ENCODE data around the gene ERN1. TPM values are rescaled to one million over a fixed set of nuclear protein-coding genes. Genes with fewer than 3 reads are reported as not detected.

ERN1 gene
- polyA plus RNA-seq, 1 donor (not counting 4 experiments of a cell fraction or from before 2014, with no cell fraction given) = 7.1 TPM

DNA sequence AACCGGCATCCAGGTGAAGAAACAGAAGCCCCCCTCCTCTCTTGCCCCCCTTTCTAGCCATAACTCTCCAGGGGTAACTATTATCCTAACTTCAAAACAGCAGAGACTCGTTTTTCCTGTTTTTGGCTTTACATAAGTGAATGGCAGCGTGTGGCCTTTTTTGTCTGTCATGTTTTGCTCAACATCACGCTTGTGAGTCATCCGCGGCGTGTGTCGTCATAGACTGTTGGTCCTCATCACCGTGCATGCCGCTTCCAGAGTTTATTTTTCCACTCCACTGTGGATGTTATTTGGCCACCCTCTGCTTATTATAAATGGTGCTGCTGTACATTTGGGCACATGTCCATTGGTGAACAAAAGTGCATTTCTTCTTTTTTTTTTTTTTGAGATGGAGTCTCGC lies 52.6 kb downstream of the ERN1 start:
- Histone ChIP-seq H4K20me1 (ENCODE audit: control insufficient read depth, extremely low read depth, insufficient read depth, low read length) (no peaks in the 10 kb centered on the region), H3K9ac (ENCODE audit: control insufficient read depth, extremely low read depth, insufficient read depth, low read length) (no peak overlapping the region), H3K9me3 (ENCODE audit: control insufficient read depth, low read depth, low read length) (no peaks in the 10 kb centered on the region), H3K4me1 (ENCODE audit: control insufficient read depth, extremely low read depth, insufficient read depth, low read length) (peaks cover 11% of the 10 kb centered on the region), H3K79me2 (ENCODE audit: control insufficient read depth, insufficient read depth, low read length) (peaks cover 2% of the 10 kb centered on the region), H3K4me3 (ENCODE audit: control insufficient read depth in 2 of 3, extremely low read depth in 1 of 3, insufficient read depth in 2 of 3, low read depth in 1 of 3, low read length in 3 of 3) (no peak overlapping the region), H3K27me3 (ENCODE audit: control insufficient read depth, extremely low read depth, insufficient read depth, low read length) (no peaks in the 10 kb centered on the region), H2AFZ (ENCODE audit: control insufficient read depth, low read length) (no peak overlapping the region), H3K36me3 (ENCODE audit: control insufficient read depth in 2 of 2, extremely low read depth in 1 of 2, insufficient read depth in 2 of 2, low read length in 2 of 2) (peaks cover 7 to 24% of the 10 kb centered on the region in 2 experiments), H3K9me1 (ENCODE audit: control insufficient read depth, extremely low read depth, insufficient read depth, low read length) (no peaks in the 10 kb centered on the region), H3K4me2 (ENCODE audit: control insufficient read depth, extremely low read depth, insufficient read depth, low read depth, low read length) (no peak overlapping the region), H3K27ac (ENCODE audit: control insufficient read depth, insufficient read depth, low read length) (no peak overlapping the region)
- dilution Hi-C loops (cut with MboI; ENCODE audit: extremely low pct_ligation_motif_present, low sequenced_read_pairs) = no loop called here
- FAIRE-seq (no peak), DNase-seq (ENCODE audit: low read depth, low spot score) (no peak)
- TF ChIP-seq CTCF (optimal IDR thresholded peaks at IDR 0.05 in 1 of 3, IDR thresholded peaks at IDR 0.05 in 1 of 3, conservative IDR thresholded peaks at IDR 0.05 in 1 of 3; ENCODE audit: extremely low read depth in 1 of 3, insufficient read depth in 2 of 3, low read length in 3 of 3) (no peak), EZH2 (IDR thresholded peaks at IDR 0.05; ENCODE audit: low read length) (no peak)

- FAIRE-seq (no peak), DNase-seq (ENCODE audit: low read depth, low spot score) (no peak)
- no peaks in the 10 kb centered on the region for H3K79me2 ChIP-seq (ENCODE audit: control insufficient read depth, insufficient read depth, low read length)
- no peak overlapping the region for H2AFZ ChIP-seq (ENCODE audit: control insufficient read depth, low read length)
- no peak overlapping the region for H3K4me2 ChIP-seq (ENCODE audit: control insufficient read depth, extremely low read depth, insufficient read depth, low read depth, low read length)
- H3K9me1 ChIP-seq (ENCODE audit: control insufficient read depth, extremely low read depth, insufficient read depth, low read length) = no peaks in the 10 kb centered on the region
- H3K4me3 ChIP-seq (ENCODE audit: control insufficient read depth in 2 of 3, extremely low read depth in 1 of 3, insufficient read depth in 2 of 3, low read depth in 1 of 3, low read length in 3 of 3) = no peak overlapping the region
- H4K20me1 ChIP-seq (ENCODE audit: control insufficient read depth, extremely low read depth, insufficient read depth, low read length) = no peaks in the 10 kb centered on the region
- no peak for TF ChIP-seq EZH2 (IDR thresholded peaks at IDR 0.05; ENCODE audit: low read length)
- no peak for TF ChIP-seq CTCF (optimal IDR thresholded peaks at IDR 0.05 in 1 of 3, IDR thresholded peaks at IDR 0.05 in 1 of 3, conservative IDR thresholded peaks at IDR 0.05 in 1 of 3; ENCODE audit: extremely low read depth in 1 of 3, insufficient read depth in 2 of 3, low read length in 3 of 3)
- H3K4me1 ChIP-seq (ENCODE audit: control insufficient read depth, extremely low read depth, insufficient read depth, low read length) = peaks cover 2% of the 10 kb centered on the region
- H3K27me3 ChIP-seq (ENCODE audit: control insufficient read depth, extremely low read depth, insufficient read depth, low read length) = no peaks in the 10 kb centered on the region
- H3K36me3 ChIP-seq (ENCODE audit: control insufficient read depth in 2 of 2, extremely low read depth in 1 of 2, insufficient read depth in 2 of 2, low read length in 2 of 2) = peaks cover 13 to 28% of the 10 kb centered on the region in 2 experiments
- no peak overlapping the region for H3K27ac ChIP-seq (ENCODE audit: control insufficient read depth, insufficient read depth, low read length)
- dilution Hi-C loops (cut with MboI; ENCODE audit: extremely low pct_ligation_motif_present, low sequenced_read_pairs) = no loop called here
- no peak overlapping the region for H3K9ac ChIP-seq (ENCODE audit: control insufficient read depth, extremely low read depth, insufficient read depth, low read length)
- no peaks in the 10 kb centered on the region for H3K9me3 ChIP-seq (ENCODE audit: control insufficient read depth, low read depth, low read length)
These were observed 54.0 kb downstream of the ERN1 start for GRCh38 chr17:64075913-64076312.
